ENCODE measurements around the gene RNF41. TPM values are rescaled to one million over a fixed set of nuclear protein-coding genes. Genes with fewer than 3 reads are reported as not detected.

RNF41 gene
- total and polyA plus RNA-seq, 2 of the 13 experiments (the other 11 are each of a cell fraction or from before 2014, with no cell fraction given), result 27.1 to 39.4 TPM

GRCh38 chr12:56257491-56258067, 35.9 kb upstream of the RNF41 start (continued):
- 0 out of 2 replicates have a peak, but pooled peaks have one; percentile 24 for TF ChIP-seq ZNF350 (CRISPR knock-in tag; IDR thresholded peaks at IDR 0.05; ENCODE audit: borderline replicate concordance, low read depth)
- no peak for TF ChIP-seq ZSCAN29 (CRISPR knock-in tag; conservative IDR thresholded peaks at IDR 0.05)
- no peak for TF ChIP-seq FOXP4 (CRISPR knock-in tag; IDR thresholded peaks at IDR 0.05)
- TF ChIP-seq PTBP1 (IDR thresholded peaks at IDR 0.05; ENCODE audit: low read depth, low read length, poor library complexity, severe bottlenecking), result no peak
- TF ChIP-seq PATZ1 (CRISPR knock-in tag; IDR thresholded peaks at IDR 0.05), result 0 out of 2 replicates have a peak, but pooled peaks have one; percentile 22
- TF ChIP-seq SP2 (CRISPR knock-in tag; IDR thresholded peaks at IDR 0.05), result no peak
- no peak for TF ChIP-seq ZNF333 (CRISPR knock-in tag; IDR thresholded peaks at IDR 0.05; ENCODE audit: borderline replicate concordance)
- TF ChIP-seq ZNF562 (CRISPR knock-in tag; IDR thresholded peaks at IDR 0.05; ENCODE audit: borderline replicate concordance), result no peak
- no peak for TF ChIP-seq ZZZ3 (CRISPR knock-in tag; IDR thresholded peaks at IDR 0.05; ENCODE audit: borderline replicate concordance)
- TF ChIP-seq ZNF44 (CRISPR knock-in tag; IDR thresholded peaks at IDR 0.05), result no peak
- no peak for TF ChIP-seq TERF1 (CRISPR knock-in tag; IDR thresholded peaks at IDR 0.05)
- TF ChIP-seq ZNF619 (CRISPR knock-in tag; IDR thresholded peaks at IDR 0.05), result peak; percentile 25; the same call in 1 of the 2 replicates
- 0 out of 2 replicates have a peak, but pooled peaks have one; percentile 36 for TF ChIP-seq TRAFD1 (CRISPR knock-in tag; IDR thresholded peaks at IDR 0.05; ENCODE audit: borderline replicate concordance)
- no peak for TF ChIP-seq NCOA5 (CRISPR knock-in tag; IDR thresholded peaks at IDR 0.05)
- 0 out of 2 replicates have a peak, but pooled peaks have one; percentile 1 for TF ChIP-seq ZNF713 (CRISPR knock-in tag; IDR thresholded peaks at IDR 0.05)
- no peak for TF ChIP-seq MIXL1 (CRISPR knock-in tag; IDR thresholded peaks at IDR 0.05)
- TF ChIP-seq REL (CRISPR knock-in tag; conservative IDR thresholded peaks at IDR 0.05), result no peak
- 0 out of 2 replicates have a peak, but pooled peaks have one; percentile 28 for TF ChIP-seq KDM5A (IDR thresholded peaks at IDR 0.05; ENCODE audit: borderline replicate concordance, low read length)

Measured in HepG2 (cell line).